ENCODE results near the gene DCHS1. TPM values are rescaled to one million over a fixed set of nuclear protein-coding genes. Genes with fewer than 3 reads are reported as not detected.

DCHS1 gene
- total and polyA plus RNA-seq, 2 of the 13 experiments (the other 11 are each of a cell fraction or from before 2014, with no cell fraction given): under 0.01 to 0.03 TPM

- Histone ChIP-seq H4K20me1 (ENCODE audit: insufficient read depth, low read length) (no peaks in the 10 kb centered on the region), H3K4me1 (ENCODE audit: insufficient read depth, low read length) (no peaks in the 10 kb centered on the region), H3K9me3 (ENCODE audit: low read length) (peaks cover 16% of the 10 kb centered on the region), H3K4me3 (replicated peaks in 1 of 3; ENCODE audit: insufficient read depth in 1 of 3, low read depth in 2 of 3, low read length in 3 of 3) (no peak overlapping the region), H3K27ac (ENCODE audit: extremely low read length, insufficient read depth, low read length) (no peak overlapping the region), H2AFZ (ENCODE audit: low read length) (no peak overlapping the region), H3K27me3 (ENCODE audit: control insufficient read depth in 1 of 2, insufficient read depth in 2 of 2, low read length in 2 of 2) (no peaks in the 10 kb centered on the region), H3K9ac (ENCODE audit: insufficient read depth, low read depth, low read length) (no peak overlapping the region), H3K79me2 (ENCODE audit: insufficient read depth, low read length) (no peaks in the 10 kb centered on the region), H3K36me3 (replicated peaks in 1 of 2; ENCODE audit: control insufficient read depth in 1 of 2, insufficient read depth in 2 of 2, low read length in 2 of 2) (no peaks in the 10 kb centered on the region), H3K4me2 (ENCODE audit: low read depth, low read length) (no peak overlapping the region)
- in situ Hi-C loops (cut with HindIII; ENCODE audit: extremely low pct_ligation_motif_present, low pct_unique_long_range_greater_than_20kb): no loop called here
- no CpG with 5 or more reads among the region's 2 CpGs for WGBS (ENCODE audit: low lambda C conversion rate)
- no TSS peak for BruUV-seq (replicated peaks)
- intact Hi-C loops (cut with micrococcal nuclease; ENCODE audit: unreplicated experiment): no loop called here
- ChIA-PET POLR2A (no interaction called here), CTCF (ENCODE audit: low intra/inter-chr PET ratio, low total read pairs) (no interaction called here)
- no peak for FAIRE-seq
- no peak for TF ChIP-seq ATF7-NPFF (CRISPR knock-in tag; IDR thresholded peaks at IDR 0.05; ENCODE audit: low read depth)
- no peak for DNase-seq (ENCODE audit: low spot score)
- no peak for ATAC-seq
Observed at GRCh38 chr11:6579681-6580080, 75.9 kb downstream of the DCHS1 start.

- FAIRE-seq (no peak), DNase-seq (ENCODE audit: low spot score) (no peak), ATAC-seq (no peak)
- BruUV-seq (replicated peaks): no TSS peak
- in situ Hi-C loops (cut with HindIII; ENCODE audit: extremely low pct_ligation_motif_present, low pct_unique_long_range_greater_than_20kb): no loop called here
- Histone ChIP-seq H2AFZ (ENCODE audit: low read length) (no peak overlapping the region), H3K4me1 (ENCODE audit: insufficient read depth, low read length) (no peaks in the 10 kb centered on the region), H3K9ac (ENCODE audit: insufficient read depth, low read depth, low read length) (no peak overlapping the region), H3K79me2 (ENCODE audit: insufficient read depth, low read length) (no peaks in the 10 kb centered on the region), H3K36me3 (replicated peaks in 1 of 2; ENCODE audit: control insufficient read depth in 1 of 2, insufficient read depth in 2 of 2, low read length in 2 of 2) (no peaks in the 10 kb centered on the region), H3K4me3 (replicated peaks in 1 of 3; ENCODE audit: insufficient read depth in 1 of 3, low read depth in 2 of 3, low read length in 3 of 3) (no peak overlapping the region), H3K27ac (ENCODE audit: extremely low read length, insufficient read depth, low read length) (no peak overlapping the region), H3K27me3 (ENCODE audit: control insufficient read depth in 1 of 2, insufficient read depth in 2 of 2, low read length in 2 of 2) (no peaks in the 10 kb centered on the region), H3K9me3 (ENCODE audit: low read length) (0 out of 2 replicates have a peak, but pooled peaks cover under 1% of the 10 kb centered on the region), H3K4me2 (ENCODE audit: low read depth, low read length) (no peak overlapping the region), H4K20me1 (ENCODE audit: insufficient read depth, low read length) (no peaks in the 10 kb centered on the region)
- no peak for TF ChIP-seq ZSCAN25 (CRISPR knock-in tag; IDR thresholded peaks at IDR 0.05)
- no peak for TF ChIP-seq KDM2A (CRISPR knock-in tag; IDR thresholded peaks at IDR 0.05; ENCODE audit: borderline replicate concordance, low read depth)
- no peak for TF ChIP-seq SMAD9 (CRISPR knock-in tag; IDR thresholded peaks at IDR 0.05)
- no peak for TF ChIP-seq ZNF343 (CRISPR knock-in tag; IDR thresholded peaks at IDR 0.05)
- TF ChIP-seq CBX1 (IDR thresholded peaks at IDR 0.05; ENCODE audit: low read depth): no peak
- TF ChIP-seq RELA (CRISPR knock-in tag; IDR thresholded peaks at IDR 0.05): no peak
- TF ChIP-seq ZBTB20 (CRISPR knock-in tag; IDR thresholded peaks at IDR 0.05; ENCODE audit: borderline replicate concordance, low read depth): no peak
- no peak for TF ChIP-seq CREB1 (IDR thresholded peaks at IDR 0.05)
- TF ChIP-seq CREB1 (CRISPR knock-in tag; IDR thresholded peaks at IDR 0.05): no peak
- TF ChIP-seq MTA3 (CRISPR knock-in tag; IDR thresholded peaks at IDR 0.05): no peak
- no peak for TF ChIP-seq TRIM24 (CRISPR knock-in tag; IDR thresholded peaks at IDR 0.05)
- intact Hi-C loops (cut with micrococcal nuclease; ENCODE audit: unreplicated experiment): no loop called here
- POLR2A ChIA-PET: no interaction called here
- CTCF ChIA-PET (ENCODE audit: low intra/inter-chr PET ratio, low total read pairs): no interaction called here
- 90% methylated on average over 1 of the region's 1 CpG for WGBS (ENCODE audit: low lambda C conversion rate)
Observed at GRCh38 chr11:6578134-6578533, 77.5 kb downstream of the DCHS1 start.
